Memory B cell (primary cell): ENCODE results near the gene TSPEAR.

ENCODE experiments used
- ATAC-seq: fragments of 150-1000 bp; cut with Tn5 transposase; 2 replicates; pipeline ENCODE4 v1.10.0; 2021; ENCODE audit warnings: low read depth, mild to moderate bottlenecking, moderate library complexity
- DNase-seq, 2 donors: peaks; one replicate each; pipeline ENCODE4 v3.0.0; 2022; ENCODE audit warnings: low spot score in 2 of 2
- H3K27ac Mint-ChIP-seq: one replicate; pipeline ENCODE4 v1.8.0; 2022; ENCODE audit warnings: mild to moderate bottlenecking, moderate library complexity, mixed read lengths
- H3K27me3 Mint-ChIP-seq: one replicate; pipeline ENCODE4 v1.8.0; 2022; ENCODE audit warnings: mixed read lengths
- H3K36me3 Mint-ChIP-seq: one replicate; pipeline ENCODE4 v1.8.0; 2022; ENCODE audit warnings: mild to moderate bottlenecking, mixed read lengths
- H3K4me1 Mint-ChIP-seq: one replicate; pipeline ENCODE4 v1.8.0; 2022; ENCODE audit warnings: mixed read lengths
- H3K4me3 Mint-ChIP-seq: one replicate; pipeline ENCODE4 v1.8.0; 2022; ENCODE audit warnings: mild to moderate bottlenecking, moderate library complexity, mixed read lengths
- H3K9me3 Mint-ChIP-seq: one replicate; pipeline ENCODE4 v1.8.0; 2022; ENCODE audit warnings: mixed read lengths

TSPEAR gene

DNA sequence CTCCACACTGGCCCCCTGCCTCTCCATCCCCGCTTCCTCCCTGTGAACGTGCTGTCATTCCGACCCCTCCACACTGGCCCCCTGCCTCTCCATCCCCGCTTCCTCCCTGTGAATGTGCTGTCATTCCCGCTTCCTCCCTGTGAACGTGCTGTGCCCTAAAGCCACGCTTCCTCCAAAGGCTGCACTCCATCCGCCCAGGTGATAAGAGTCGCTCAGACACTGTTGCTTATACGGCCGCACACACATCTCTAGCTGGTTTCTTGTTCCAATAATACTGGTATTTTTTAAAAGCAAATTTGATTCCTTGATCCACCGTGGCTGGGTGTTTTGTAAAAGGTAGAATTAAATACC lies 39.3 kb upstream of the TSPEAR start:
- no peaks in the 10 kb centered on the region for H3K9me3 Mint-ChIP-seq
- H3K4me1 Mint-ChIP-seq, result peaks cover 6% of the 10 kb centered on the region
- H3K4me3 Mint-ChIP-seq, result no peak overlapping the region
- DNase-seq (no peak), ATAC-seq (no peak)
- H3K27ac Mint-ChIP-seq, result no peak overlapping the region
- no peaks in the 10 kb centered on the region for H3K36me3 Mint-ChIP-seq
- H3K27me3 Mint-ChIP-seq, result peaks cover 21% of the 10 kb centered on the region

DNA sequence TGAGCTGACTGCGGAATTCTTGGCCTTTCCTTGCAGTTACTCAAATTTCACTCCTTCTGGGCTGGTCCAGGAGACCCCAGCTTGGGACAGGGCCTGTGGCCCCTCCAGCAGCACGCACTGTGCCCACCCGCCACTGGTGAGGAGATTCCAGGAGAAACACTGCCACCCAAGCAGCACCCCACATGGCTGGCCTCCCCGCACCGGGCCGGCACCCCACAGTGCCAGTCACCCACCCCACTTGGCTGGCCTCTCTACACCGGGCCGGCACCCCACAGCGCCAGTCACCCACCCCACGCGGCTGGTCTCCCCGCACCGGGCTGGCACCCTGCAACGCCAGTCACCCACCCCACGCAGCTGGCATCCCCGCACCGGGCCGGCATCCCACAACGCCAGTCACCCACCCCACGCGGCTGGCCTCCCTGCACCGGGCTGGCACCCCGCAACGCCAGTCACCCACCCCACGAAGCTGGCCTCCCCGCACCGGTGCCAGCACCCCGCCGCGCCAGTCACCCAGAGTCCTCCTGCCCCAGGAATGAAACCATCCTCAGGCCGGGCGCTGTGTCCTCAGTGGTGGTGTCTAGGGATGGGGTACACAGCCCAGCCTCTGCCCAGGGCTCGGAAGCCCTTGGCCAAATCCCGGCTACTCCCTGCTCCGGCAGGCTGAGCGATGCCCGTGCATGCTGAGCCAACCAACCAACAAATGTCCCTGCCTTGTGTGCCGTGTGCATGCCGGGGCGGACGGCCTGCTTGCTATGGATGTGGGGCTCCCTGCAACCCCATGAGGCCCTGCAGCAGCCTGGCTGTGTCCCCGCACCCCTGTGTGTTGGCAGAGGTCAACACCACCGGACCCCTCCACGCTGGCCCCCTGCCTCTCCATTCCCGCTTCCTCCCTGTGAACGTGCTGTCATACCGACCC lies 38.6 kb upstream of the TSPEAR start:
- Mint-ChIP-seq H3K9me3 (no peaks in the 10 kb centered on the region), H3K27me3 (peaks cover 21% of the 10 kb centered on the region), H3K27ac (no peak overlapping the region), H3K4me1 (peaks cover 3% of the 10 kb centered on the region), H3K36me3 (no peaks in the 10 kb centered on the region), H3K4me3 (no peak overlapping the region)
- ATAC-seq (no peak), DNase-seq (no peak)

DNA sequence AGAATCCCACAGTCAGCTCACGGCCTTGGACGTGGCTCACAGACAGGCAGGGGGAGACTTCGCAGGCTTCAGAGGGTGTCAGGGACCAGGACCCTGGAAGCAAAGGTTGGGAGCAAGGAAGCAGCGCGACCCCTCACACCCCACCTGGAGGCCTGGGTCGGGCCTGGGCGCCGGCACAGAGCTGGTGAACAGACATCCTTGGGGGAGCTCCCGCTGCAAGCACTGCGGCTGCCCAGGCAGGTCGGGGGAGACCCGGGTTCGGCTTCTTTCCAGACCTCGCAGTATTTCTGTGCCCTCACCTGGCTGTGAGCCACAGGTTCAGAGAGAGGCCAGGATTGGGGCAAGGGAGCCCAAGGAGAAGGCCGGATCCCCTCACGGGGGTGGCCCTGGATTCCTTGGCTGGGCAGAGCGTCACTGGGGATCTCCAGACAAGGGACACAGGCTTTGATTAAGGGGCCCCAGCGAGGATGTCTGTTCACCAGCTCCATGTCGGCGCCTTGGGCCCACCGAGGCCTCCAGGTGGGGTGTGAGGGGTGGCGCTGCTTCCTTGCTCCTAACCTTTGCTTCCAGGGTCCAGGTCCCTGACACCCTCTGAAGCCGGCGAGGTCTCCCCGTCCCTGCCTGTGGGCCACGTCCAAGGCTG lies 37.9 kb upstream of the TSPEAR start:
- H3K27ac Mint-ChIP-seq, result no peak overlapping the region
- no peaks in the 10 kb centered on the region for H3K4me1 Mint-ChIP-seq
- H3K36me3 Mint-ChIP-seq, result no peaks in the 10 kb centered on the region
- DNase-seq (no peak), ATAC-seq (no peak)
- H3K9me3 Mint-ChIP-seq, result no peaks in the 10 kb centered on the region
- H3K4me3 Mint-ChIP-seq, result no peak overlapping the region
- peaks cover 21% of the 10 kb centered on the region for H3K27me3 Mint-ChIP-seq

DNA sequence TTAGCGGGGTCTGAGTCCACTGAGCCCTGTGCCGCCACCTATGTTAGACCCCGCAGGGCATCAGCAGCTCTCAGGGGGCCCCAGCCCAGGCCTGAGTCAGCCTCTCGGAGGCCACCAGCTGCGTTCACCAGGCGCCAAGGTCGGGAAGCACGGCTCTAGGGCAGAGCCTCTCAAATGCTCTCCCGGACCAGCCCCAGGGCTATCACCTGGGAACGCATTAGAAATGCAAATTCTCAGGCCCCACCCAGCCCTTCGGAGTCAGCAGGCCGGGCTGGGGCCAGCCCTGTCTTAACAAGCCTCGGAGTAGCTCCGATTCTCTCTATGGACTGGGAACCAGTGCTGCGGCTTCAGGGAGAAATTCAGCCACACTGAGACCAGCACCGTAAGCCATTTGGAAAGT lies 37.2 kb upstream of the TSPEAR start:
- Mint-ChIP-seq H3K36me3 (no peaks in the 10 kb centered on the region), H3K4me1 (no peaks in the 10 kb centered on the region), H3K9me3 (no peaks in the 10 kb centered on the region), H3K27me3 (peaks cover 21% of the 10 kb centered on the region), H3K4me3 (no peak overlapping the region), H3K27ac (no peak overlapping the region)
- no peak for ATAC-seq
- no peak for DNase-seq

DNA sequence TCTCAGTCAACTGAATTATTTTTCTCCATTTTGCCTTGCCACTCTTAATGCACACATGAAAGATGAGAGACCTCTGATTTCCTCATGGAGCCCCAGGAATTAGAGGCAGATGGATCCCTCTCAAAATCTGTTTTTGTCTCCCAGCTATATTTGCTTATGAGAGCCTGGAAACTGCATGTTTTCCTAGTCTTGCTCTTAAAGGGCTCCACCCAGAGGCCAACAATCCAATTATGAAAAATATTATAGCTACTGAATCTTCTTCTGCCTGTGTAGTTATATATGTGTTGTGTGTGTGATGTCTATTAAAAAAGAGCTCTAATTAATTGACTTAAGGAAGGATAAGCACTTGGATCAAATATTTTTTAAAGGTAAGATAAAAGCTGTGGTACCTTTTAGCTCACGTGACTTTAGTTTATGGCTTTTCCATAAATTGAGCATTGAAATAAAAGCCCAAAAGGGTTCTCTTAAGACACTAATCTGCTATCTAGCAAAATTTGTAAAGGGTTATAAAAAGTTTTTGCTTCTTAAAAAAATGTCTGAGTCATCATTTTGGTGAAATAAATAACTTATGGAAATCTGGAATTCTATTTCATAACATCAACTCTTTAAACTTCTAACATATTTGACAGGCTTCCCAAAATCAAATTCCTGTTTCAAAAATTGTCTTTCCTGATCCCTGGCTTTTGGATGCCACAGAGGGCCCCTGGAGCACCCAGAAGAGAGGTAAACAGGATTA lies 31.2 kb upstream of the TSPEAR start:
- DNase-seq (no peak), ATAC-seq (no peak)
- no peaks in the 10 kb centered on the region for H3K36me3 Mint-ChIP-seq
- no peak overlapping the region for H3K27ac Mint-ChIP-seq
- no peaks in the 10 kb centered on the region for H3K4me1 Mint-ChIP-seq
- peaks cover 4% of the 10 kb centered on the region for H3K27me3 Mint-ChIP-seq
- no peak overlapping the region for H3K4me3 Mint-ChIP-seq
- no peaks in the 10 kb centered on the region for H3K9me3 Mint-ChIP-seq

DNA sequence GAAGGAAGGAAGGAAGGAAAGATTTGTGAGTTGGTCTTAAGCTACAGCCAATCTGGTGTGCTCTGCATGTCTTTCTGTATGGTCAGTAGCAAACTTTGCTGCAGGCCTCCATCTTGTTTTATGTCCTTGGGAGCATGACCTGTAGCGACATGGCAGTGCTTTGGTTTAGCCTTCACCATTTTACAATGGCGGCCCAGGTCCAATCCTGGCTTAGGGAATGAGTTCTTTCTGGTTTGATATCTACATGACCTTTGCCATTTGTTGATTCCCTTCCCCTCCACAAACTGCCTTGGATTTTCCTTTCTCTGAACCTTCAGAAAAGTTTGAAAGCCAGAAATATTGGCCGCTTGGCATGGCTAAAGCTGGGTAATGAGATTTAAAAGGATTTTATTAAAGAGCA lies 30.5 kb upstream of the TSPEAR start:
- H3K9me3 Mint-ChIP-seq, result no peaks in the 10 kb centered on the region
- no peaks in the 10 kb centered on the region for H3K4me1 Mint-ChIP-seq
- no peak overlapping the region for H3K27ac Mint-ChIP-seq
- H3K27me3 Mint-ChIP-seq, result peaks cover 2% of the 10 kb centered on the region
- no peak overlapping the region for H3K4me3 Mint-ChIP-seq
- no peaks in the 10 kb centered on the region for H3K36me3 Mint-ChIP-seq
- no peak for DNase-seq
- no peak for ATAC-seq

DNA sequence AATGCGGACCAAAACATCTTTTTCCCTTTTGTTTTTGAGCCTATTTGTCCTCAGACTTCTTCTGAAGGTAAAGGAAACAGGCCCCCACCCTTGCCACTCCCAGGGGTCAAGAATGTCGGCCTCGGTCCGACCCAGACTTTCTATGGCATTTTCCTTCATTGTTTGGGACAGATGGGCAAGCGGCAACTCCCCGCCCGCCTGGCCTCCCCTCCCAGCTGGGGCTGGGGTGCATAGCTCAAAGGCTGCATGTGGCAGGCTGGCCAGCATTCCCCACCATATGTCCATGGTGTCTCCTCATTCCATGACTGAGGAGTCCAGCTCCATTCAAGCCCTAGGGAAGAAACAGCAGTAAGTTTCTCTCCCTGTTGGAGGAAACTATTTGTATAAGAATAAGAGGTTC lies 29.4 kb upstream of the TSPEAR start:
- ATAC-seq (no peak), DNase-seq (no peak)
- no peak overlapping the region for H3K4me3 Mint-ChIP-seq
- no peaks in the 10 kb centered on the region for H3K4me1 Mint-ChIP-seq
- no peak overlapping the region for H3K27ac Mint-ChIP-seq
- no peaks in the 10 kb centered on the region for H3K27me3 Mint-ChIP-seq
- H3K9me3 Mint-ChIP-seq, result no peaks in the 10 kb centered on the region
- H3K36me3 Mint-ChIP-seq, result no peaks in the 10 kb centered on the region

DNA sequence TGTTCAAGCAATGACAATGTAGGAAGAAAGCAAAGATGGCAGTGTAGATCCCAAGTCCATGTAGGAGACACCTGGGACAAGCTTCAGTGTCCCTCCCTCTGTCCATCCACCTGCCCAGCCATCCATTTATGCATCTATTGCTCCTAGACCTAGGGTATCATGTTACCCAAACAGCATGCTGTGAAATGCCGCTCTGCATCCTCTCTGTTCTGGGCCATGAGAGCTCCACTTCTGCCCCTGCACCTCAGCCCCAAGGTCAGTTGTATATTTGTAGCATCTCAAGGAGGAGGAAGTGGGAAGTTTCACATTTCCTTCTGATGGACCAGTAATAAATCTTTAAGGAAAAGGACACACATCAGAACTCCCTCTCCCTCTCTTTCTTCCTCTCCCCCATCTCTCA lies 27.9 kb upstream of the TSPEAR start:
- Mint-ChIP-seq H3K27me3 (no peaks in the 10 kb centered on the region), H3K9me3 (no peaks in the 10 kb centered on the region), H3K36me3 (no peaks in the 10 kb centered on the region), H3K4me3 (no peak overlapping the region), H3K27ac (no peak overlapping the region), H3K4me1 (no peaks in the 10 kb centered on the region)
- ATAC-seq (no peak), DNase-seq (no peak)

DNA sequence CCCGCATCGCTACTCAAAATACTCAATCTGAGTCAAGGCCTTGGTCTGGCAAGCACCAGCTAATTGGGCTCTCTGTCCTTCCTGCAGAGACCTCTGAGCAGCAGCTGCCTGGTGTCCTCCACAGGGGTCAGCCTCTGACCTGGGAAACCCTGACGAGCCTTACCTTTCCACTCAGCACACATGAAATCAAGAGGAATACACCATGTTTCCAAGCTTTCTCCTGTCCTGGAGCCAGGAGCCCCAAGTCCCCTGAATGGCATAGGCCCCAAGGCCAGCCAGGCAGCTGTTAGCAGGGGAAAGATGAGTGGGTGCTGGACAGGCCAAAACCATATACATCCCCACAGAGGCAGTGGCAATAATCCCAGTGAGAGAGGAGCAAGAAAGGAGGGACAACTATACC lies 27.2 kb upstream of the TSPEAR start:
- no peaks in the 10 kb centered on the region for H3K4me1 Mint-ChIP-seq
- no peak overlapping the region for H3K4me3 Mint-ChIP-seq
- H3K27ac Mint-ChIP-seq, result no peak overlapping the region
- ATAC-seq (no peak), DNase-seq (no peak)
- no peaks in the 10 kb centered on the region for H3K9me3 Mint-ChIP-seq
- H3K36me3 Mint-ChIP-seq, result no peaks in the 10 kb centered on the region
- no peaks in the 10 kb centered on the region for H3K27me3 Mint-ChIP-seq

DNA sequence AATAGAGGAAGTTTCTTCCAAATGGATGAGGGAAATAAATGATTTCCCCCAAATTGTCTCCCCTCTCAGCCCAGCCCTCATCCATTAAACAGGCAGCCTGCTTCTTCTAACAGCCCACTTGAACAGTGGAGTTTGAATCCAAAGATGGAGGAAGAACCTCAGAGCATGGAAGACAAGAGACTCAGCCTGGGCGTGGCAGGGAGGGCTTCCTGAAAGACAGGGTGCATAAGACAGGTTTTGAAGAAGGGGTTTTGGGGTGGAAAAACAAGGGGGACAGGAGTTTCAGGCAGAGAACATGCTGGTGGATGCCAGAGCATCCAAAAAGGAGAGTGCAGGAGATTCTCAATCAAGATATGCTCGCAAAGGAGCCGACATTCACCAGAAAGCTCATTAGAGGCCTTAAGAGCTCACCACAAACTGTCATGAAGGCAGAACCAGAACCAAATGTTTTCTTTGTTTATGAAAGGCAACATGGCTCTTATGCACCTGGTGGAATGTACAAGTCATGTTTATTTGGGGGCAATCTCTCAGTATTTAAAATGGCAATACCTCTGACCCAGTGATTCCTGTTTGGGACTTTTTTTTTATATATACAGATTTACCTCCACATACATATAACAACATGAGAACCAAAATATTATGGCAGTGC lies 26.5 kb upstream of the TSPEAR start:
- H3K27me3 Mint-ChIP-seq, result peaks cover 2% of the 10 kb centered on the region
- DNase-seq (no peak), ATAC-seq (no peak)
- H3K27ac Mint-ChIP-seq, result no peak overlapping the region
- H3K9me3 Mint-ChIP-seq, result no peaks in the 10 kb centered on the region
- H3K4me3 Mint-ChIP-seq, result no peak overlapping the region
- no peaks in the 10 kb centered on the region for H3K4me1 Mint-ChIP-seq
- H3K36me3 Mint-ChIP-seq, result no peaks in the 10 kb centered on the region

DNA sequence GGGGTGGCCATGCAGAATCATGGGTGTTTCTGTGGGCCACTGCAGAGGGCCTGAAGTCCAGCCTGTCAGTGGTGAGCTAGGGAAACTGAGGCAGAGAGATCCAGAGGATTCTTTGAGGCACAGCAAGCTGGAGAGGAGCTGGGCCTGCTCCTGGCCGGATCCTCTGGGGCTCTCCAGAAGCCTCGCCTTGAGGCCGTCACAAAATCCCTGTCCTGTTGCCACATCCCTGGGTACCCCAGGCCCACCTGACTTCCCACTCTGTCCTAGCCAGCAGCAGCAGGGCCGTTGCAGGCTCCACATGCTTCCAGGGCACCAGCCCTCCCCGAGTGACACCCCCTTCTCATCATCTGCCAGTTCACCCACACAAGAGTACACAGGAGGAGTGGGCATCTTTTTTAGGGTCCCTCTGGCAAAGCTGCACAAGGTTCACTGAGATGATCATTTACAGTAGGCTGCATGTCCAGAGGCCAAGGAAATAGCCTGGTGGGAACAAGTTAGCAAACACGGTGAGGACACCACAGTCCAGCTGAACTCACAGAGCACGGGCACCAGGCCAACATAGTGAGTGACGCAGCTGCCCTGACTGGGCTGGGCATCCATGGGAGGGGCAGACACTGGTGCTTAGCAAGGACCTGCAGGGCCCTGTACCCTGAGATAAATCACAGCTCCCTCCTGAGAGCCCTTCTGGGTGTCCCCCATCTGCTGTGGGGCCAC lies 25.1 kb upstream of the TSPEAR start:
- no peak for DNase-seq
- H3K27ac Mint-ChIP-seq, result no peak overlapping the region
- H3K27me3 Mint-ChIP-seq, result peaks cover 7% of the 10 kb centered on the region
- H3K36me3 Mint-ChIP-seq, result no peaks in the 10 kb centered on the region
- H3K4me1 Mint-ChIP-seq, result no peaks in the 10 kb centered on the region
- H3K4me3 Mint-ChIP-seq, result no peak overlapping the region
- ATAC-seq, result no peak
- no peaks in the 10 kb centered on the region for H3K9me3 Mint-ChIP-seq

DNA sequence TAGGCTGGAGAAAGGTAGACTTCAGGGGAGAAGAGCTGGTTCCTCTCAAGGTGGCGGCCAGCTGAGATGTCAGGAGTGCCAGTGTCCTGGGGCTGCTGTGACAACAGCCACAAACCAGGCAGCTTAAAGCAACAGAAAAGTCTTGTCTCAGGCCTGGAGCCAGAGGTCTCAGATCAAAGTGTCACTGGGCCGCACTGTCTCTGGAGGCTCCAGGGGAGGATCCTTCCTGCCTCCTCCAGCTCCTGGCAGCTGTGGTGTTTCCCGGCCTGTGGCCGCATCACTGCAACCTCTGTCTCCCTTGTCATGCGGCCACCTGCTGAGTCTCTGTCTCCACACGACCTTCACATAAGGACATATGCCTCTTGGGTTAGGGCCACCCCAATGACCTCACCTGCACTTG lies 24.4 kb upstream of the TSPEAR start:
- ATAC-seq (no peak), DNase-seq (no peak)
- no peaks in the 10 kb centered on the region for H3K9me3 Mint-ChIP-seq
- peaks cover 13% of the 10 kb centered on the region for H3K27me3 Mint-ChIP-seq
- H3K27ac Mint-ChIP-seq, result no peak overlapping the region
- no peak overlapping the region for H3K4me3 Mint-ChIP-seq
- no peaks in the 10 kb centered on the region for H3K36me3 Mint-ChIP-seq
- no peaks in the 10 kb centered on the region for H3K4me1 Mint-ChIP-seq

DNA sequence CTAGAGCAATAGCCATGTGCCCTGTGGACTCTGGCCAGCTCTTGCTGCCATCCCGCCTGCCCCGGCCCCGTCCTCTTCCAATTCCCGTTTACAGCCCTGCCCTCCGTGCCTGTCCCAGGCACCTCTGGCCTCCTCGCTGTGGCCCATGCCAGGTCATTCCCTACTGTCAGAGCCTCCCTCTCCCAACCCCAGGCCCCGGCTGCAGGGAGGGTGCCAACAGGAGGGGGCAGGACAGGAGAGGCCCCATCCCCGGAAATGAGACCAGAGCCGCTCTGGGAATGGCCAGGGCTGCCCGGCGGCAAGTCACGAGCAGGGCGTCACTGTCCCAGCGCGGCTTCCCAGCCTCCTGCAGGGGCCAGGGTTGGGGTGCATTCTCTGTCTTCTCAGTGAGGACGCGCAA lies 23.5 kb upstream of the TSPEAR start:
- no peaks in the 10 kb centered on the region for H3K36me3 Mint-ChIP-seq
- no peak overlapping the region for H3K4me3 Mint-ChIP-seq
- ATAC-seq (no peak), DNase-seq (no peak)
- H3K9me3 Mint-ChIP-seq, result no peaks in the 10 kb centered on the region
- H3K4me1 Mint-ChIP-seq, result no peaks in the 10 kb centered on the region
- H3K27me3 Mint-ChIP-seq, result peaks cover 13% of the 10 kb centered on the region
- no peak overlapping the region for H3K27ac Mint-ChIP-seq
